NCI-H748 (cell line): ENCODE results near the gene AMMECR1.

Experiments
- DNase-seq: peaks from one replicate; lab custom pipeline; 2025; ENCODE audit not compliant: unreplicated experiment; lab: John Stamatoyannopoulos, UW

The AMMECR1 gene

DNA sequence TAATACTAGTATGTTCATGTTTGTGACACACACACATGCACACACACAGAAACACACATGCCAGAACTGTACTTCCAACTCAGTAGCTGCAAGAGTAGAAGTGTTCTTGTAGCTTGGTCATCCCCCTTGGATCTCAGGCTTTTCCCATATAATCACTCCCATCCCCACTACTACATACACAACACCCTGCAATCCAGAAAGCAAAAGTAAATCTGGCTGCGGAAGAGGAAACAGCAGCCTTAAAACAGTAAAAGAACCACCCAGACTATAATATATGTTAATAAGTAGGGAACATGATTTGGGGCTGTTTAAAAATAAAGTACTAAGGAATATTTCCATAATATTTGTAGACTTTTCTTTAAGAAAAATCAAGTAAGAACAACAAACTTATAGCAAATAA lies 103.2 kb downstream of the AMMECR1 start:
- DNase-seq, result no peak

- DNase-seq, result no peak
Observed at GRCh38 chrX:110213183-110213582, 104.7 kb downstream of the AMMECR1 start.

GRCh38 chrX:110212299-110212698 lies 105.6 kb downstream of the AMMECR1 start:
- DNase-seq, result no peak

DNA sequence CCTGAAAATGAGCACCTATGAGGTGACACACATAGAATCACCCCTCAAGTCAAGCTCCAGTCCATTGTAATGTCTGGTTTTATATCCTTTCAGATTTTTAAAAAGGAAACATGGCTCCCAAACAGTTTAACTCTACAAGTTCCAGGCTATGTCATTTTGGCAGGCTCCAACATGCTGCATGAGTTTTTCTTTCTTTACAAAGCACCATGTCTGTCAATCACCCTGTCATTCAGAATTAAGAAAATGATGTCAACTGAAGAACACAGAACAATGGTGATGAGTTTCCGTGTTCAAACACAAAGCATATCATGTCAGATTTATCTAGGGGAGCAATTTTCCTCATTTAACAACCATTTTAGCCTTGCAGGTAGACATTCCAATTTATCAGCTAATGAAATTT lies 106.5 kb downstream of the AMMECR1 start:
- DNase-seq, result no peak

DNA sequence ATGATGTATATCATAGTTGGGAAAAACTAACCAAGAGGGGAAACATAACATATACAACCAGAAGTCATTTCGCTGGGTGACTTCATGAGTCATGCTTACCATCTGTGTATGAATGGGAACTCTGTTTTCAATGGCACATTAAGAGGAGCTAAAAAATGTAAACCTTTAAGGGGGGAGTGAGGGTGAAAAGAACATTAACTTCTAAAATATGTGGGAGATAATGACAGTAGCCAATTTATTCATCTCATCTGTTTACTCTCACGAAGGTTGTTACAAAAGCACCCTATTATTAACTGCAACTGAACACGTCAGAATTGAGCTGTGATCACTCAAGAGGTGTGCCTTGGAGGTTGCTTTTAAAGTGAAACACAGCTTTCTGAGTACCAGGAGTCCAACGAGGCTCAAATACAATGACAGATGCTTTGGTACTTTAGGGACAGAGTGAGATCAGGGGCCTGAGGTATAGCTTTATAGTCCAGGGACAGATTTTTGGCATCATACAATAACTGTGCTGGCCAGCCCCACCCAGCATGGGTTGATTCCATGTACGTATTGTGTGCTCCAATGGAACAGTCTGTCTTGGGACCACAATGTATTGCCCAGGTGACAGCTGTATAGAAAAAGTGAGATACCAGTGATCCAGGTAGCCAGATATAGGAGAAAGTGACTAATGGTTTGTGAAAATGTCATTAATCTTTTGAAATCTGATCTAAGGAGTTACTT lies 107.3 kb downstream of the AMMECR1 start:
- DNase-seq, result peak; percentile 97

GRCh38 chrX:110208092-110208491 lies 109.8 kb downstream of the AMMECR1 start:
- DNase-seq, result no peak

GRCh38 chrX:110204986-110205385 lies 112.9 kb downstream of the AMMECR1 start:
- DNase-seq, result no peak

- DNase-seq, result no peak
Observed at GRCh38 chrX:110201799-110202198, 116.1 kb downstream of the AMMECR1 start.

GRCh38 chrX:110194977-110195376 lies 122.9 kb downstream of the AMMECR1 start:
- DNase-seq, result no peak

- no peak for DNase-seq
Observed at GRCh38 chrX:110192516-110192915, 125.4 kb downstream of the AMMECR1 start.

GRCh38 chrX:110188701-110189558 lies 129.0 kb downstream of the AMMECR1 start:
- DNase-seq, result no peak

GRCh38 chrX:110183314-110183713 lies 134.6 kb downstream of the AMMECR1 start:
- no peak for DNase-seq

- DNase-seq, result no peak
Observed at GRCh38 chrX:110182865-110183264, 135.0 kb downstream of the AMMECR1 start.

- DNase-seq, result no peak
Observed at GRCh38 chrX:110182362-110182761, 135.5 kb downstream of the AMMECR1 start.

GRCh38 chrX:110181459-110182137 lies 136.3 kb downstream of the AMMECR1 start:
- no peak for DNase-seq

GRCh38 chrX:110180928-110181310 lies 137.0 kb downstream of the AMMECR1 start:
- no peak for DNase-seq

DNA sequence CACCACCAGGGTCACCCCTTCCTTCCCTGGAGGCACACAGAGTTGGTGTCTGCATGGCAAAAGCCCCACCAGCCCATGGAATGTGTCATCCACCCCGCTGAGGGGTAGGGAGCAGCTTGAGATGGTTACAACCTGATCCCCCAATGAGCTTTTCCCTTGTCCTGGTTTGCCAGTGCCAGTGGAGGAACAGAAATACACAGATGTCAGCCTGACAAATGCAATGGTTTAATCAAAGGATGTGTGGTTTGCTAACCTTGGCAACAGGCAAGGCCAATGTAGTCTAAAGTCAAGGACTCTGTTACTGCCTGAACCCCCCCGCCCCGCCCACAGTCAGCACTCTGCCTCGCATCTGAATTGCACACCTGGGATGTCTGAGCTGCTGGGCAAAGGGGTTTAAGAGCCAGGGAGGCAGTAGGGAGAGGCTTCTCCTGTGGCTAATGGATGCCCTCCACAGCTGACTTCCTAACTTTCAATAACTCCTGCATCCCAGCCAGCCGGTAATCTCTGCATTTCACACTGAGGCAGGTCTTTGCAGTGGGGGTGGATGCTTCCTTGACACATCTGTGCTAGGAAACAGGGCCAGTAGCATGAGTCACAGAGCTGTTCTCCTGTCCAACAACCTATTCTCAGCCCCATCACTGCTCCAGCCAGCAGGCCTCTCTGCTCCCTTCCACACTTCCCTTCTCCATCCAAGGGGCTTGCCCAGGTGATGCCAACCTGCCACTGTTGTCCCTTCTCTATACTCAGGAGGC lies 137.5 kb downstream of the AMMECR1 start:
- no peak for DNase-seq

- peak; percentile 39 for DNase-seq
Observed at GRCh38 chrX:110178179-110178865, 139.6 kb downstream of the AMMECR1 start.

- no peak for DNase-seq
Observed at GRCh38 chrX:110175696-110176095, 142.2 kb downstream of the AMMECR1 start.

- DNase-seq, result no peak
Observed at GRCh38 chrX:110175146-110175545, 142.7 kb downstream of the AMMECR1 start.
